K562 (cell line): ENCODE measurements around the gene OR9Q1. TPM values are rescaled to one million over a fixed set of nuclear protein-coding genes. Genes with fewer than 3 reads are reported as not detected.

Experiments
- E2F4 ChIP-seq: sonication (generic); formaldehyde crosslinking; IDR thresholded peaks from 2 replicates; pipeline ENCODE4 v1.8.0; 2022; ENCODE audit warnings: mild to moderate bottlenecking, low read depth, missing genetic modification reagents
- HLTF ChIP-seq: fragments of 450-650 bp; IDR thresholded peaks from 2 replicates; pipeline ENCODE4 v1.6.1; 2016
- HMGN3 ChIP-seq: IDR thresholded peaks from 2 replicates; pipeline ENCODE4 v1.6.1; 2011; ENCODE audit warnings: borderline replicate concordance, low read depth, mild to moderate bottlenecking, mixed read lengths, low read length; ENCODE audit not compliant: insufficient read length; ENCODE audit errors: extremely low read depth
- KLF1 ChIP-seq: fragments of 450-650 bp; IDR thresholded peaks from 2 replicates; pipeline ENCODE4 v1.6.1; 2016; ENCODE audit warnings: missing genetic modification characterization, missing compliant biosample characterization
- MYBL2 ChIP-seq, 2 experiments: fragments of 450-650 bp in 1 of 2; sonication (generic) in 1 of 2; formaldehyde crosslinking in 1 of 2; IDR thresholded peaks; 2 replicates each; pipeline versions ENCODE4 v1.6.1 to v1.8.1; 2017 to 2022; ENCODE audit warnings: borderline replicate concordance in 1 of 2, inconsistent platforms in 1 of 2, low read depth in 1 of 2, mild to moderate bottlenecking in 1 of 2, missing genetic modification reagents in 1 of 2, moderate library complexity in 1 of 2
- MYC ChIP-seq, 2 experiments: fragments of 250-450 bp in 1 of 2; sonication (Bioruptor Pico) in 1 of 2; IDR thresholded peaks; 2 replicates each; pipeline versions ENCODE4 v1.5.1 to v1.6.1; 2012 to 2021; ENCODE audit warnings: low read depth in 2 of 2, borderline replicate concordance in 1 of 2, improper control_type of control experiment in 1 of 2, low read length in 1 of 2, mild to moderate bottlenecking in 1 of 2, moderate library complexity in 1 of 2
- SMC3 ChIP-seq: conservative IDR thresholded peaks from 2 replicates; pipeline ENCODE4 v1.6.1; 2011; ENCODE audit warnings: low read depth, low read length, improper control_type of control experiment; ENCODE audit not compliant: insufficient read depth
- SP2 ChIP-seq: IDR thresholded peaks from 2 replicates; pipeline ENCODE4 v1.6.1; 2011; ENCODE audit warnings: mild to moderate bottlenecking, low read depth, low read length, moderate library complexity; ENCODE audit not compliant: poor library complexity, severe bottlenecking; ENCODE audit errors: extremely low read depth
- ZNF766 ChIP-seq: fragments of 200-800 bp; sonication (Bioruptor generic); conservative IDR thresholded peaks from 2 replicates; pipeline ENCODE4 v1.6.1; 2016; ENCODE audit warnings: missing genetic modification characterization, missing compliant biosample characterization
- polyA plus RNA-seq, 8 experiments: library from polyadenylated mRNA; depleted of rRNA in 4 of 8; stranded (reverse) in 5 of 8; unstranded in 3 of 8; fragments of >200 nt; fragmentation: Nextera tagmentation in 2 of 8; fragmentation: Illumina TruSeq in 1 of 8; extraction: Ambion mirVana in 2 of 8; extraction: Trizol in 1 of 8; gene quantifications; 2 replicates each; pipeline versions ENCODE4 v1.2.1 to v1.2.3, GENCODE V29; 2011 to 2014; ENCODE audit warnings: inconsistent platforms in 1 of 8, missing spikeins in 1 of 8
- total RNA-seq, 7 experiments: library from RNA; depleted of rRNA in 6 of 7; stranded (reverse); fragments of >200 nt in 6 of 7; fragmentation: Illumina TruSeq in 2 of 7; extraction: Trizol in 2 of 7; gene quantifications; 2 replicates each; pipeline versions ENCODE4 v1.2.1 to v1.2.3, GENCODE V29; 2011 to 2021; ENCODE audit warnings: low replicate concordance in 1 of 7
- TF ChIP-seq, protein P1 (sequence below), 2 experiments: fragments of 450-650 bp; formaldehyde crosslinking in 1 of 2; IDR thresholded peaks; 2 replicates each; pipeline versions ENCODE4 v1.4.0 to v1.6.1; 2014 to 2020; ENCODE audit warnings: mild to moderate bottlenecking in 2 of 2, borderline replicate concordance in 1 of 2, low read depth in 1 of 2

OR9Q1 gene
- total and polyA plus RNA-seq, 9 of the 15 experiments (the other 6 are each of a cell fraction or from before 2014, with no cell fraction given): not detected

DNA sequence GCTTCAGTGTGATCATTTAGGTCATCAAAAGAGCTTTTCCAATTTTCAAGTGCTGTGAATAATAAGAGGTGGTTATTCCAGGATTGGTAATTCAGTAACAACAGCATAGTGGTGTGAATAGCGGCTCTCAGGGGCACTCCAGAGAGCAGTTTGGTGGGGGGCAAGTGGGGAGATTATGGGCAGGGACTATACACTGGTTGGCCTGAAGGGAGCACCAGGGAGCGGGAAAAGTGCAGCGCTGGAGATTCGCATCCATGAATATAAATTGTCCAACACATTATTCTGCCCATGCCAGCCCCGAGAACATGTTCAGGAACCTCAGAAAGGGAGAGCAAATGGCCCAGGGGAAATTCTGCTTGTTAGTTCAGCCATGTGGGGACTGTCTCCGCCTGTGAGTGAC, 45.0 kb downstream of the OR9Q1 start (continued):
- TF ChIP-seq SP2: no peak
- TF ChIP-seq KLF1 (tag): no peak
- TF ChIP-seq HMGN3: no peak
- TF ChIP-seq, protein P1, sequence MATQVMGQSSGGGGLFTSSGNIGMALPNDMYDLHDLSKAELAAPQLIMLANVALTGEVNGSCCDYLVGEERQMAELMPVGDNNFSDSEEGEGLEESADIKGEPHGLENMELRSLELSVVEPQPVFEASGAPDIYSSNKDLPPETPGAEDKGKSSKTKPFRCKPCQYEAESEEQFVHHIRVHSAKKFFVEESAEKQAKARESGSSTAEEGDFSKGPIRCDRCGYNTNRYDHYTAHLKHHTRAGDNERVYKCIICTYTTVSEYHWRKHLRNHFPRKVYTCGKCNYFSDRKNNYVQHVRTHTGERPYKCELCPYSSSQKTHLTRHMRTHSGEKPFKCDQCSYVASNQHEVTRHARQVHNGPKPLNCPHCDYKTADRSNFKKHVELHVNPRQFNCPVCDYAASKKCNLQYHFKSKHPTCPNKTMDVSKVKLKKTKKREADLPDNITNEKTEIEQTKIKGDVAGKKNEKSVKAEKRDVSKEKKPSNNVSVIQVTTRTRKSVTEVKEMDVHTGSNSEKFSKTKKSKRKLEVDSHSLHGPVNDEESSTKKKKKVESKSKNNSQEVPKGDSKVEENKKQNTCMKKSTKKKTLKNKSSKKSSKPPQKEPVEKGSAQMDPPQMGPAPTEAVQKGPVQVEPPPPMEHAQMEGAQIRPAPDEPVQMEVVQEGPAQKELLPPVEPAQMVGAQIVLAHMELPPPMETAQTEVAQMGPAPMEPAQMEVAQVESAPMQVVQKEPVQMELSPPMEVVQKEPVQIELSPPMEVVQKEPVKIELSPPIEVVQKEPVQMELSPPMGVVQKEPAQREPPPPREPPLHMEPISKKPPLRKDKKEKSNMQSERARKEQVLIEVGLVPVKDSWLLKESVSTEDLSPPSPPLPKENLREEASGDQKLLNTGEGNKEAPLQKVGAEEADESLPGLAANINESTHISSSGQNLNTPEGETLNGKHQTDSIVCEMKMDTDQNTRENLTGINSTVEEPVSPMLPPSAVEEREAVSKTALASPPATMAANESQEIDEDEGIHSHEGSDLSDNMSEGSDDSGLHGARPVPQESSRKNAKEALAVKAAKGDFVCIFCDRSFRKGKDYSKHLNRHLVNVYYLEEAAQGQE (IDR thresholded peaks at IDR 0.05; ENCODE audit: borderline replicate concordance): no peak
- TF ChIP-seq, protein P1 (CRISPR knock-in tag; IDR thresholded peaks at IDR 0.05; ENCODE audit: low read depth): no peak
- no peak for TF ChIP-seq MYBL2 (IDR thresholded peaks at IDR 0.05; ENCODE audit: low read depth)
- no peak for TF ChIP-seq MYBL2 (CRISPR knock-in tag; IDR thresholded peaks at IDR 0.05; ENCODE audit: borderline replicate concordance)
- TF ChIP-seq ZNF766 (CRISPR knock-in tag): no peak
- no peak for TF ChIP-seq E2F4
- no peak for TF ChIP-seq HLTF
- TF ChIP-seq MYC (IDR thresholded peaks at IDR 0.05; ENCODE audit: low read depth, low read length): no peak
- TF ChIP-seq MYC (CRISPR knock-in tag; IDR thresholded peaks at IDR 0.05; ENCODE audit: borderline replicate concordance, low read depth): no peak
- 0 out of 2 replicates have a peak, but pooled peaks have one; percentile 15 for TF ChIP-seq SMC3
